Endometrial microvascular endothelial cells (primary cell): Measurements from ENCODE around the gene PANK1. TPM values are rescaled to one million over a fixed set of nuclear protein-coding genes. Genes with fewer than 3 reads are reported as not detected.
"Not testable (repeated sequence)": the region's sequence is repeated elsewhere in the genome, so short reads cannot be mapped to it uniquely, and the experiment has no call there.

Experiments used
- in situ Hi-C: cut with HindIII; loops from 2 replicates; pipeline ENCODE4 v1.10.0; 2017; ENCODE audit warnings: low sequenced_read_pairs, low pct_unique_long_range_greater_than_20kb; ENCODE audit errors: inconsistent ontology term
- total RNA-seq: library from RNA; depleted of rRNA; stranded (reverse); fragments of >200 nt; gene quantifications from one replicate; pipeline ENCODE4 v1.2.3, GENCODE V29; 2015; ENCODE audit errors: inconsistent ontology term

PANK1 gene
- total RNA-seq, 1 donor from 2014 or later: 3.1 TPM

GRCh38 chr10:89553064-89553734, 91.8 kb downstream of the PANK1 start:
- in situ Hi-C loops: loop anchor here (25.0 kb wide), 1 partner anchor 141 kb away; the partner anchor contains the start of gene IFIT5

GRCh38 chr10:89552213-89552612, 92.8 kb downstream of the PANK1 start:
- in situ Hi-C loops: loop anchor here (25.0 kb wide), 1 partner anchor 140 kb away; the partner anchor contains the start of gene IFIT5

- in situ Hi-C loops: loop anchor here (25.0 kb wide), 1 partner anchor 138 kb away; the partner anchor contains the start of gene IFIT5
Measured at GRCh38 chr10:89550509-89550908, 94.5 kb downstream of the PANK1 start.

- in situ Hi-C loops: no loop called here
Measured at GRCh38 chr10:89549510-89549909, 95.5 kb downstream of the PANK1 start.

- in situ Hi-C loops: no loop called here
Measured at GRCh38 chr10:89548673-89549072, 96.4 kb downstream of the PANK1 start.

- in situ Hi-C loops: no loop called here
Measured at GRCh38 chr10:89547853-89548513, 97.1 kb downstream of the PANK1 start.

- in situ Hi-C loops: not testable (repeated sequence)
Measured at GRCh38 chr10:89546651-89547050, 98.4 kb downstream of the PANK1 start.

- in situ Hi-C loops: no loop called here
Measured at GRCh38 chr10:89543841-89544240, 101.2 kb downstream of the PANK1 start.

- in situ Hi-C loops: no loop called here
Measured at GRCh38 chr10:89540420-89540949, 104.6 kb downstream of the PANK1 start.

- in situ Hi-C loops: no loop called here
Measured at GRCh38 chr10:89537364-89537763, 107.7 kb downstream of the PANK1 start.

GRCh38 chr10:89536013-89536354, 109.1 kb downstream of the PANK1 start:
- in situ Hi-C loops: no loop called here

GRCh38 chr10:89535171-89536012, 109.7 kb downstream of the PANK1 start, which contains the start of gene SLC16A12:
Gene SLC16A12, minus strand, starts transcription at chr10:89535594. Its CDS starts 73,016 bp downstream, at chr10:89462578.
- in situ Hi-C loops: no loop called here

- in situ Hi-C loops: no loop called here
Measured at GRCh38 chr10:89534826-89535166, 110.2 kb downstream of the PANK1 start.

Other genes starting within 250 kb of the PANK1 start
- gene IFIT5, start 230.7 kb downstream of the PANK1 start, total RNA-seq: 12.9 TPM
- not detected for gene SLC16A12, start 109.6 kb downstream of the PANK1 start, total RNA-seq
- 14.9 TPM for gene KIF20B, start 56.3 kb upstream of the PANK1 start, total RNA-seq